Gastroesophageal sphincter (tissue), 3 donors: ENCODE measurements around the gene ASGR2.

Experiments used
- POLR2A ChIP-seq, 2 donors: fragments of 450-650 bp; IDR thresholded peaks; one replicate each; pipeline ENCODE4 v1.6.1; 2017; ENCODE audit warnings: antibody characterized with exemption in 2 of 2, mild to moderate bottlenecking in 2 of 2, moderate library complexity in 1 of 2
- TF ChIP-seq, protein P1 (sequence below), 4 experiments: fragments of 200-600 bp in 2 of 4; fragments of 450-650 bp in 2 of 4; sonication (generic) in 1 of 4; IDR thresholded peaks; one replicate each; pipeline ENCODE4 v1.5.1; 2017 to 2019; ENCODE audit warnings: antibody characterized with exemption in 4 of 4, mild to moderate bottlenecking in 2 of 4, moderate library complexity in 2 of 4

DNA sequence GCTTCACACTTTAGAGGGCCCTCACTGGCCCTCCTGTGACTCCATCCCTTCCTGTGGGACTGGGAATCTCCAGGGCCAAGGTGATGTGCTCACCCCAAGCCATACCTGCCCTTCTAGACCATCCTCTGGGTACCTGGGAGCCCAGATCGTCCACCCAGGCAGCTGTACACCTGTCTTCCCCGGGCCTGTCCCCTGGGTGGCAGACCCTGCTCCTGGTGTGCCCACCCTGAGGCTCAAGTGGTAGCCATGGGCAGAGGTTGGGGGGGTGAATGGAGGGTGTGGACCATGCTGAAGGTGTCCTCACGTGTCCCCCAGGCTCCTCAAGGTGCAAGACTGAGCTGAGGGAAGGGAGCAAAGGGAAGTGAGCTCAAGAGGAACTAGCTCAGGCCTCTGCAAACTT lies 43.9 kb downstream of the ASGR2 start:
- no peak for TF ChIP-seq POLR2A (IDR thresholded peaks at IDR 0.05)
- TF ChIP-seq, protein P1, sequence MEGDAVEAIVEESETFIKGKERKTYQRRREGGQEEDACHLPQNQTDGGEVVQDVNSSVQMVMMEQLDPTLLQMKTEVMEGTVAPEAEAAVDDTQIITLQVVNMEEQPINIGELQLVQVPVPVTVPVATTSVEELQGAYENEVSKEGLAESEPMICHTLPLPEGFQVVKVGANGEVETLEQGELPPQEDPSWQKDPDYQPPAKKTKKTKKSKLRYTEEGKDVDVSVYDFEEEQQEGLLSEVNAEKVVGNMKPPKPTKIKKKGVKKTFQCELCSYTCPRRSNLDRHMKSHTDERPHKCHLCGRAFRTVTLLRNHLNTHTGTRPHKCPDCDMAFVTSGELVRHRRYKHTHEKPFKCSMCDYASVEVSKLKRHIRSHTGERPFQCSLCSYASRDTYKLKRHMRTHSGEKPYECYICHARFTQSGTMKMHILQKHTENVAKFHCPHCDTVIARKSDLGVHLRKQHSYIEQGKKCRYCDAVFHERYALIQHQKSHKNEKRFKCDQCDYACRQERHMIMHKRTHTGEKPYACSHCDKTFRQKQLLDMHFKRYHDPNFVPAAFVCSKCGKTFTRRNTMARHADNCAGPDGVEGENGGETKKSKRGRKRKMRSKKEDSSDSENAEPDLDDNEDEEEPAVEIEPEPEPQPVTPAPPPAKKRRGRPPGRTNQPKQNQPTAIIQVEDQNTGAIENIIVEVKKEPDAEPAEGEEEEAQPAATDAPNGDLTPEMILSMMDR (IDR thresholded peaks at IDR 0.05) = no peak
